Measurements from ENCODE around the gene SLC4A7. TPM values are rescaled to one million over a fixed set of nuclear protein-coding genes. Genes with fewer than 3 reads are reported as not detected.
A peak's percentile ranks its signal among the peaks of the same experiment; 100 is the strongest.

SLC4A7 gene
- total RNA-seq, 6 experiments from 2014 or later: 3.0 to 9.9 (median 5.8) TPM

DNA sequence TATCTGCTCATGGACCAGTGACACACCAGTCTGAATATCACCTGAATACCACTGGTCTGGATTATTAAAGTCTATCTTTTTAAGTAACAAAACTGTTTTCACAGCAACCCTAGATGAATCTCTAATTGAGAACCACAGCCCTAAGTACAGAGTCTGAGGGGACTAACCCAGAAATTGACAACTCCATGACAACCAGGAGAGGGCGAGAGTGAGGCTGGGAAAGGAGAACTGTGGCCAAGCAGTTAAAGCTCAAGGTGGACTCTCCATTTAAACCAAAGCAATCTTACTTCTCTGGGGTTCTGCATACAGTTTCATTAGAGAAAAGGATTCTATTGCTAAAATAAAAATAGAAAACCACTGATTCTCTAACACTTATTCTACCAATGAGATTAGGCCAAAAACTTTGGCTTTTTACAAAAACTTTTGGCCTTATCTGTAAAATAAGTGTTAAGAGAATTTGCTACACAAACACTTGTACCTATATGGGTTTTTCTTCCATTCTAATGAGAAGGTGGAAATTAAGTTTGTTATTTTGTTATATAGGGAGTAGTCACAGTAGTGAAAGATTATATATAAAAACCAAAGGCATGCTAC lies 126.4 kb downstream of the SLC4A7 start:
- peak; percentile 48 to 72 (median 54) for TF ChIP-seq CTCF (IDR thresholded peaks at IDR 0.05)
- no peak for TF ChIP-seq POLR2A (IDR thresholded peaks at IDR 0.05)
- H3K27me3 ChIP-seq: no peaks in the 10 kb centered on the region
- H3K4me1 ChIP-seq: peaks cover 0 to 58% (median 23%) of the 10 kb centered on the region in 4 donors
- H3K4me3 ChIP-seq: no peak overlapping the region
- H3K9me3 ChIP-seq: no peaks in the 10 kb centered on the region
- intact Hi-C loops (cut with DNase I): no loop called here
- 13% methylated on average over 1 of the region's 1 CpG for WGBS (ENCODE audit: insufficient coverage, low coverage, low lambda C conversion rate, missing lambda C conversion rate)
- no peaks in the 10 kb centered on the region for H3K36me3 ChIP-seq
- ATAC-seq: peak; percentile 62 to 84 (median 74)
- peak overlapping the region in 1 of 3 donors; percentile 0 for H3K27ac ChIP-seq
- peak in 2 of 3 donors; percentile 30 to 67 for DNase-seq

- WGBS (ENCODE audit: insufficient coverage, low coverage, low lambda C conversion rate, missing lambda C conversion rate): 47% methylated on average over 3 of the region's 3 CpGs
- DNase-seq: no peak
- Histone ChIP-seq H3K36me3 (no peaks in the 10 kb centered on the region), H3K9me3 (no peaks in the 10 kb centered on the region), H3K27ac (no peak overlapping the region), H3K4me1 (peaks cover 0 to 62% (median 23%) of the 10 kb centered on the region in 4 donors), H3K27me3 (no peaks in the 10 kb centered on the region), H3K4me3 (no peak overlapping the region)
- TF ChIP-seq POLR2A (IDR thresholded peaks at IDR 0.05): no peak
- TF ChIP-seq CTCF (IDR thresholded peaks at IDR 0.05): no peak
- no peak for ATAC-seq
- intact Hi-C loops (cut with DNase I): no loop called here
These were observed 127.2 kb downstream of the SLC4A7 start for GRCh38 chr3:27356976-27357375.

DNA sequence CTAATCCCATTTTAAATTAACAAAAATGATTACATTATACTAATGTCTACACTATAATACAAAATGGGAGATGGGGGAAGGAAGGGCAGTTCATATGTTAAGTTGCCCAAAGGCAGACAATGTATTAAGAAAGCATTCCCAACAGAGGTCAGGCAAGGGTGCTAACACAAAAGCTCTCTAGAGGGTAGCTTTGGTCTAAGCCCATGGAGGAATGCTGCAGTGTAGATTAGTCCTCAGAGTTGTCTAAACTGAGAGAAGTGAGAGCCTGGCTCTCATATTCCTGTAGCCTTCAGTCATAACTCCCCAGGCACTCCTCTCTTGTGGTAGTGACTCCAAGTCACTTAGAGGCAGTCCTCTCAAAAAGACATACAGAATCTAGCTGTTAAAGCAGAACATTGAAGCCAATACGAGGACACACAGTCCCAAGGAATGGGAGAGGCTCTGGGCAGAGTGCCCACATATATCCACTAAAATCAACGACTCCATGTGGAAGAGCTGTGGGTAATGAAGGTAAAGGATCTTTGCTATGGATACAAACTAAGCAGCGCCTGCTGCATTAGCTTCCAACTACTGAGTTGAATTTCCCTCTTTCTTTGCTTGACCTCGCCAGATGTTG lies 129.5 kb downstream of the SLC4A7 start:
- Histone ChIP-seq H3K4me3 (no peak overlapping the region), H3K9me3 (no peaks in the 10 kb centered on the region), H3K27ac (no peak overlapping the region), H3K36me3 (no peaks in the 10 kb centered on the region), H3K4me1 (peaks cover 0 to 46% (median 15%) of the 10 kb centered on the region in 4 donors), H3K27me3 (no peaks in the 10 kb centered on the region)
- DNase-seq: no peak
- no peak for ATAC-seq
- no peak for TF ChIP-seq POLR2A (IDR thresholded peaks at IDR 0.05)
- TF ChIP-seq CTCF (IDR thresholded peaks at IDR 0.05): no peak
- WGBS (ENCODE audit: insufficient coverage, low coverage, low lambda C conversion rate, missing lambda C conversion rate): 100% methylated on average over 1 of the region's 4 CpGs
- intact Hi-C loops (cut with DNase I): no loop called here

DNA sequence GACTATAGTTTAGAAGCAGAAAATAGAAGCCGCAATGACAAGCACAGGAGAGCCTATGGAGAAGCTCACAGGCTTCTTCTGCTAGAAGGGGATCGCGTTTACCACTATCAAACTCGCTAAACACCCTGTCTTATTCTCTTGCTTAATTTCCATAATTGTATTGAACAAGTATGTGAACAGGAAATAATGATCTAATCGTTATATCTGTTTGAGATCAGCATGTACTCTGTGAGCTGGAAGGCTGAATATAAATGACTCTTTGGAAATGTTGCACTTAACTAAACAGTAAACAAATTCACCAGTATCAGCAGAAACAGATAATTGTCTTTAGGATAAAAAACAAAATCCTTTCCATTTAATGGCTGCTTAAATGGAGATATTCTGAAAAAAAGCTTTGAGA lies 130.0 kb downstream of the SLC4A7 start:
- peaks cover 0 to 41% (median 13%) of the 10 kb centered on the region in 4 donors for H3K4me1 ChIP-seq
- 63% methylated on average over 5 of the region's 5 CpGs for WGBS (ENCODE audit: insufficient coverage, low coverage, low lambda C conversion rate, missing lambda C conversion rate)
- no peak overlapping the region for H3K27ac ChIP-seq
- intact Hi-C loops (cut with DNase I): no loop called here
- no peak overlapping the region for H3K4me3 ChIP-seq
- ATAC-seq (peak in 1 of 4 donors; percentile 39), DNase-seq (no peak)
- no peak for TF ChIP-seq CTCF (IDR thresholded peaks at IDR 0.05)
- TF ChIP-seq POLR2A (IDR thresholded peaks at IDR 0.05): no peak
- no peaks in the 10 kb centered on the region for H3K9me3 ChIP-seq
- H3K36me3 ChIP-seq: no peaks in the 10 kb centered on the region
- H3K27me3 ChIP-seq: no peaks in the 10 kb centered on the region
